ENCODE measurements around the gene CEP192. TPM values are rescaled to one million over a fixed set of nuclear protein-coding genes. Genes with fewer than 3 reads are reported as not detected.

The CEP192 gene
- total and polyA plus RNA-seq, 10 of the 15 experiments (the other 5 are each of a cell fraction or from before 2014, with no cell fraction given), result 15.4 to 58.2 (median 29.6) TPM

DNA sequence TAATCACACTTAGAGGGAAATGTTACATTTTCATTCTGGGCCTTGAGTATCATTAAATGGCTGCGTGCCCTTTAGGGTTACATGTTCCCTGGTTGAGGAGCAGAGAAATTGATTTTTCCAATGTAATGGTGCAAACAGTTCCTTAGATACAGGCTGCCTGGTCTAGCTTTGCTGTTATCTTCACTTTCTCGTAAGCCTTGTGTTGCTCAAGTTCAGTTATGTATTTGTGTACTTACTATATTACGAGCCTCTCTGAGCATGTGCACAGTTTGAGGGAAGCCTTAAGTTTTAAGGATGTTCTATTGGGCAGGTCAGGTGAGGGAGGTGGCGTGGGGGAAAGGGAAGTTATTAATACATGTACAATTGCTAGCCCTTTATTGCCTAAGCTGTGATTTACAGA lies 23.7 kb downstream of the CEP192 start:
- 96% methylated on average over 4 of the region's 4 CpGs for WGBS (ENCODE audit: insufficient coverage, insufficient replicate concordance, low lambda C conversion rate, missing lambda C conversion rate)

DNA sequence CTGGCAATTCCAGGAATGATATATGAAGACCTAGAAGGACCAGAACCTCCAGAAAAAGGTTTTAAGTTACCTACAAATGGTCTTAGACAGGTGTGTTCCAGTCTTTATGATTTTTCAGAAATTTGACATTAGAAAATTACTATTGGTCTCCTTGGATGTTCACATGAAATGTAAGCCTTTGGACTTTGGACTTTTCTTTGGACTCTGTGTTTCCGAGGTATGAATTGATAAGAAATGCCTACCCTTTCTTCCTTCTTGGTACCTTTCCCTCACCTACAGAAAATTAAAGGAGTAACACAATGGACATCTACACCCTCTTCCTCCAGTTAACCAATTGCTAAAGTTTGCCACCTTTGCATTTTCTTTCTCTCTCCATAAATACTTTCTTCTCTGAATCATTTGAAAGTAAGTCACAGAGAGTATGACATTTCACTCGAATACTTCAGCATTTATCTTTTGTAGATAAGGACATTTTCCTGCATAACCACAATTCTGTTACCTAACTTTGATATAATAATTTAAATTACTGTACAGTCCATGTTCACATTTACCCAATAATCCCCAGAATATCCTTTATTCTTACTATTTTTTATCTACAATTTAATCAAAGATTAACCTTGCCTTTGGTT lies 26.2 kb downstream of the CEP192 start:
- ChIA-PET CTCF (interaction anchor here (0.6 kb wide), 1 partner anchor 30 kb away, joined by 3 read pairs; no protein-coding TSS in a partner anchor), RAD21 (ENCODE audit: unreplicated experiment) (no interaction called here), POLR2A (no interaction called here), SMC1A (ENCODE audit: uncharacterized antibody, unreplicated experiment) (interaction anchor here (0.9 to 1.3 kb wide), 4 partner anchors 10 to 142 kb away, joined by 3 to 5 read pairs (median 4); no protein-coding TSS in a partner anchor)
- in situ Hi-C loops (cut with MboI) (no loop called here), intact Hi-C loops (cut with micrococcal nuclease; ENCODE audit: unreplicated experiment) (no loop called here)
- ATAC-seq (no peak), DNase-seq (ENCODE audit: low read depth, low spot score) (no peak), FAIRE-seq (no peak)
- H3K79me2 ChIP-seq (ENCODE audit: control insufficient read depth, insufficient read depth, low read length), result peaks cover 2% of the 10 kb centered on the region
- H3K4me3 ChIP-seq, result no peak overlapping the region
- no peaks in the 10 kb centered on the region; the same call in 2 of the 3 replicates for H3K9me3 ChIP-seq (replicated peaks; ENCODE audit: control insufficient read depth, insufficient read depth, low read length)
- H4K20me1 ChIP-seq (ENCODE audit: control insufficient read depth, insufficient read depth), result no peaks in the 10 kb centered on the region
- H3K4me1 ChIP-seq (ENCODE audit: control insufficient read depth, insufficient read depth, low read length), result peaks cover 4% of the 10 kb centered on the region
- no peak overlapping the region for H2AFZ ChIP-seq (ENCODE audit: control insufficient read depth, low read depth, low read length)
- no peaks in the 10 kb centered on the region for H3K27me3 ChIP-seq (replicated peaks in 1 of 2; ENCODE audit: control insufficient read depth in 2 of 2, insufficient read depth in 2 of 2, low read length in 1 of 2)
- peaks cover 9 to 42% of the 10 kb centered on the region in 2 experiments for H3K36me3 ChIP-seq (ENCODE audit: control insufficient read depth in 2 of 2, insufficient read depth in 2 of 2, low read length in 1 of 2)
- 97% methylated on average over 2 of the region's 2 CpGs for WGBS (ENCODE audit: insufficient coverage, insufficient replicate concordance, low lambda C conversion rate, missing lambda C conversion rate)
- BruUV-seq (replicated peaks), result no TSS peak
- H3K4me2 ChIP-seq (ENCODE audit: control insufficient read depth, insufficient read depth), result no peak overlapping the region
- H3K9ac ChIP-seq (ENCODE audit: control insufficient read depth, insufficient read depth, low read length), result no peak overlapping the region
- no peak overlapping the region for H3K27ac ChIP-seq (ENCODE audit: control insufficient read depth, insufficient read depth)
- TF ChIP-seq POU2F2 (IDR thresholded peaks at IDR 0.05; ENCODE audit: borderline replicate concordance, low read depth, low read length) (no peak), GABPA (IDR thresholded peaks at IDR 0.05; ENCODE audit: low read depth) (no peak), NR2C1 (IDR thresholded peaks at IDR 0.05) (no peak), POLR2A (IDR thresholded peaks at IDR 0.05; ENCODE audit: low read depth, low read length) (no peak), SREBF1 (IDR thresholded peaks at IDR 0.05; ENCODE audit: low read length) (no peak), SIN3A (IDR thresholded peaks at IDR 0.05; ENCODE audit: low read depth, low read length) (no peak), TCF3 (IDR thresholded peaks at IDR 0.05; ENCODE audit: borderline replicate concordance, insufficient read depth, low read depth, low read length) (no peak)
- TF ChIP-seq, protein P1, sequence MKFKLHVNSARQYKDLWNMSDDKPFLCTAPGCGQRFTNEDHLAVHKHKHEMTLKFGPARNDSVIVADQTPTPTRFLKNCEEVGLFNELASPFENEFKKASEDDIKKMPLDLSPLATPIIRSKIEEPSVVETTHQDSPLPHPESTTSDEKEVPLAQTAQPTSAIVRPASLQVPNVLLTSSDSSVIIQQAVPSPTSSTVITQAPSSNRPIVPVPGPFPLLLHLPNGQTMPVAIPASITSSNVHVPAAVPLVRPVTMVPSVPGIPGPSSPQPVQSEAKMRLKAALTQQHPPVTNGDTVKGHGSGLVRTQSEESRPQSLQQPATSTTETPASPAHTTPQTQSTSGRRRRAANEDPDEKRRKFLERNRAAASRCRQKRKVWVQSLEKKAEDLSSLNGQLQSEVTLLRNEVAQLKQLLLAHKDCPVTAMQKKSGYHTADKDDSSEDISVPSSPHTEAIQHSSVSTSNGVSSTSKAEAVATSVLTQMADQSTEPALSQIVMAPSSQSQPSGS (IDR thresholded peaks at IDR 0.05; ENCODE audit: low read length), result no peak
- TF ChIP-seq, protein P2, sequence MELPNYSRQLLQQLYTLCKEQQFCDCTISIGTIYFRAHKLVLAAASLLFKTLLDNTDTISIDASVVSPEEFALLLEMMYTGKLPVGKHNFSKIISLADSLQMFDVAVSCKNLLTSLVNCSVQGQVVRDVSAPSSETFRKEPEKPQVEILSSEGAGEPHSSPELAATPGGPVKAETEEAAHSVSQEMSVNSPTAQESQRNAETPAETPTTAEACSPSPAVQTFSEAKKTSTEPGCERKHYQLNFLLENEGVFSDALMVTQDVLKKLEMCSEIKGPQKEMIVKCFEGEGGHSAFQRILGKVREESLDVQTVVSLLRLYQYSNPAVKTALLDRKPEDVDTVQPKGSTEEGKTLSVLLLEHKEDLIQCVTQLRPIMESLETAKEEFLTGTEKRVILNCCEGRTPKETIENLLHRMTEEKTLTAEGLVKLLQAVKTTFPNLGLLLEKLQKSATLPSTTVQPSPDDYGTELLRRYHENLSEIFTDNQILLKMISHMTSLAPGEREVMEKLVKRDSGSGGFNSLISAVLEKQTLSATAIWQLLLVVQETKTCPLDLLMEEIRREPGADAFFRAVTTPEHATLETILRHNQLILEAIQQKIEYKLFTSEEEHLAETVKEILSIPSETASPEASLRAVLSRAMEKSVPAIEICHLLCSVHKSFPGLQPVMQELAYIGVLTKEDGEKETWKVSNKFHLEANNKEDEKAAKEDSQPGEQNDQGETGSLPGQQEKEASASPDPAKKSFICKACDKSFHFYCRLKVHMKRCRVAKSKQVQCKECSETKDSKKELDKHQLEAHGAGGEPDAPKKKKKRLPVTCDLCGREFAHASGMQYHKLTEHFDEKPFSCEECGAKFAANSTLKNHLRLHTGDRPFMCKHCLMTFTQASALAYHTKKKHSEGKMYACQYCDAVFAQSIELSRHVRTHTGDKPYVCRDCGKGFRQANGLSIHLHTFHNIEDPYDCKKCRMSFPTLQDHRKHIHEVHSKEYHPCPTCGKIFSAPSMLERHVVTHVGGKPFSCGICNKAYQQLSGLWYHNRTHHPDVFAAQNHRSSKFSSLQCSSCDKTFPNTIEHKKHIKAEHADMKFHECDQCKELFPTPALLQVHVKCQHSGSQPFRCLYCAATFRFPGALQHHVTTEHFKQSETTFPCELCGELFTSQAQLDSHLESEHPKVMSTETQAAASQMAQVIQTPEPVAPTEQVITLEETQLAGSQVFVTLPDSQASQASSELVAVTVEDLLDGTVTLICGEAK (IDR thresholded peaks at IDR 0.05; ENCODE audit: borderline replicate concordance), result no peak

More for the DNA sequence above, 23.7 kb downstream of the CEP192 start:
- Histone ChIP-seq H3K9ac (ENCODE audit: control insufficient read depth, insufficient read depth, low read length) (no peak overlapping the region), H3K27me3 (replicated peaks in 1 of 2; ENCODE audit: control insufficient read depth in 2 of 2, insufficient read depth in 2 of 2, low read length in 1 of 2) (no peaks in the 10 kb centered on the region), H3K4me2 (ENCODE audit: control insufficient read depth, insufficient read depth) (no peak overlapping the region), H3K79me2 (ENCODE audit: control insufficient read depth, insufficient read depth, low read length) (no peaks in the 10 kb centered on the region), H3K4me1 (ENCODE audit: control insufficient read depth, insufficient read depth, low read length) (peaks cover 4% of the 10 kb centered on the region), H3K9me3 (replicated peaks; ENCODE audit: control insufficient read depth, insufficient read depth, low read length) (no peaks in the 10 kb centered on the region), H2AFZ (ENCODE audit: control insufficient read depth, low read depth, low read length) (no peak overlapping the region), H3K4me3 (no peak overlapping the region), H3K27ac (ENCODE audit: control insufficient read depth, insufficient read depth) (no peak overlapping the region), H3K36me3 (ENCODE audit: control insufficient read depth in 2 of 2, insufficient read depth in 2 of 2, low read length in 1 of 2) (peaks cover 11 to 46% of the 10 kb centered on the region in 2 experiments), H4K20me1 (ENCODE audit: control insufficient read depth, insufficient read depth) (no peaks in the 10 kb centered on the region)
- intact Hi-C loops (cut with micrococcal nuclease; ENCODE audit: unreplicated experiment), result no loop called here
- BruUV-seq (replicated peaks), result no TSS peak
- RAD21 ChIA-PET (ENCODE audit: unreplicated experiment), result interaction anchor here (1.3 kb wide), 1 partner anchor 145 kb away, joined by 4 read pairs; no protein-coding TSS in a partner anchor
- SMC1A ChIA-PET (ENCODE audit: uncharacterized antibody, unreplicated experiment), result interaction anchor here (1.2 to 2.6 kb wide), 3 partner anchors 9 to 31 kb away, joined by 3 to 6 read pairs (median 6); no protein-coding TSS in a partner anchor
- ATAC-seq, result no peak
- CTCF ChIA-PET, result interaction anchor here (0.6 to 2.7 kb wide), 6 partner anchors 10 to 145 kb away, joined by 3 to 11 read pairs (median 3); no protein-coding TSS in a partner anchor
- POLR2A ChIA-PET, result no interaction called here
- DNase-seq (ENCODE audit: low read depth, low spot score), result no peak
- no peak for FAIRE-seq
- in situ Hi-C loops (cut with MboI), result no loop called here
- TF ChIP-seq CREB1 (IDR thresholded peaks at IDR 0.05; ENCODE audit: low read depth) (no peak), CHD1 (IDR thresholded peaks at IDR 0.05; ENCODE audit: low read depth, low read length) (no peak), ZBED1 (IDR thresholded peaks at IDR 0.05; ENCODE audit: borderline replicate concordance) (no peak), SUPT20H (IDR thresholded peaks at IDR 0.05; ENCODE audit: borderline replicate concordance, control insufficient read depth, low read depth, low read length) (no peak), ZNF207 (IDR thresholded peaks at IDR 0.05; ENCODE audit: borderline replicate concordance) (no peak), ZSCAN29 (IDR thresholded peaks at IDR 0.05) (no peak), SREBF2 (IDR thresholded peaks at IDR 0.05; ENCODE audit: low read length) (no peak)
